ENCODE data around the gene XRCC5.
"Not testable (repeated sequence)": the region's sequence is repeated elsewhere in the genome, so short reads cannot be mapped to it uniquely, and the experiment has no call there.

Gene XRCC5

GRCh38 chr2:216119986-216120385, 10.8 kb downstream of the XRCC5 start:
- no peak for DNase-seq

- no peak for DNase-seq
These were observed 12.1 kb downstream of the XRCC5 start for GRCh38 chr2:216121255-216121654.

- no peak for DNase-seq
These were observed 17.8 kb downstream of the XRCC5 start for GRCh38 chr2:216126943-216127342.

- no peak for DNase-seq
These were observed 21.3 kb downstream of the XRCC5 start for GRCh38 chr2:216130346-216130971.

GRCh38 chr2:216131175-216131926, 22.2 kb downstream of the XRCC5 start:
- no peak for DNase-seq

GRCh38 chr2:216132585-216132984, 23.4 kb downstream of the XRCC5 start:
- DNase-seq = no peak

GRCh38 chr2:216133397-216133796, 24.2 kb downstream of the XRCC5 start:
- DNase-seq = no peak

- no peak for DNase-seq
These were observed 25.9 kb downstream of the XRCC5 start for GRCh38 chr2:216134958-216135541.

- peak in 1 of 2 experiments; percentile 19 for DNase-seq
These were observed 30.7 kb downstream of the XRCC5 start for GRCh38 chr2:216139884-216140283.

- not testable (repeated sequence) for DNase-seq
These were observed 32.4 kb downstream of the XRCC5 start for GRCh38 chr2:216141516-216141915.

- DNase-seq = no peak
These were observed 33.4 kb downstream of the XRCC5 start for GRCh38 chr2:216142540-216142939.

GRCh38 chr2:216144372-216144771, 35.2 kb downstream of the XRCC5 start:
- DNase-seq = no peak

GRCh38 chr2:216144857-216145256, 35.7 kb downstream of the XRCC5 start:
- DNase-seq = no peak

GRCh38 chr2:216146573-216146972, 37.4 kb downstream of the XRCC5 start:
- no peak for DNase-seq

GRCh38 chr2:216147172-216148131, 38.3 kb downstream of the XRCC5 start:
- no peak for DNase-seq

- no peak for DNase-seq
These were observed 39.8 kb downstream of the XRCC5 start for GRCh38 chr2:216148983-216149382.

GRCh38 chr2:216149741-216150140, 40.6 kb downstream of the XRCC5 start:
- no peak for DNase-seq

- no peak for DNase-seq
These were observed 42.3 kb downstream of the XRCC5 start for GRCh38 chr2:216151313-216152025.

GRCh38 chr2:216155954-216156353, 46.8 kb downstream of the XRCC5 start:
- DNase-seq = no peak

GRCh38 chr2:216156822-216157221, 47.7 kb downstream of the XRCC5 start:
- no peak for DNase-seq

GRCh38 chr2:216159144-216159543, 50.0 kb downstream of the XRCC5 start:
- DNase-seq = no peak

GRCh38 chr2:216159646-216160045, 50.5 kb downstream of the XRCC5 start:
- DNase-seq = no peak

All from activated CD4-positive, alpha-beta T cell treated with anti-CD3 and anti-CD28 coated beads, Interleukin-2, amount 50 U/mL, for 4 hours (primary cell).